Esophagus squamous epithelium (tissue), 4 donors: ENCODE results near the gene GLMP.

Experiments used
- POLR2A ChIP-seq, 4 donors: fragments of 450-650 bp; IDR thresholded peaks; one replicate each; pipeline ENCODE4 v1.6.1; 2017; ENCODE audit warnings: antibody characterized with exemption in 4 of 4, mild to moderate bottlenecking in 4 of 4, moderate library complexity in 3 of 4
- TF ChIP-seq, protein P1 (sequence below), 6 experiments: fragments of 450-650 bp in 4 of 6; fragments of 200-600 bp in 2 of 6; sonication (generic) in 2 of 6; IDR thresholded peaks; one replicate each; pipeline ENCODE4 v1.5.1; 2016 to 2019; ENCODE audit warnings: antibody characterized with exemption in 6 of 6, mild to moderate bottlenecking in 4 of 6, moderate library complexity in 4 of 6

DNA sequence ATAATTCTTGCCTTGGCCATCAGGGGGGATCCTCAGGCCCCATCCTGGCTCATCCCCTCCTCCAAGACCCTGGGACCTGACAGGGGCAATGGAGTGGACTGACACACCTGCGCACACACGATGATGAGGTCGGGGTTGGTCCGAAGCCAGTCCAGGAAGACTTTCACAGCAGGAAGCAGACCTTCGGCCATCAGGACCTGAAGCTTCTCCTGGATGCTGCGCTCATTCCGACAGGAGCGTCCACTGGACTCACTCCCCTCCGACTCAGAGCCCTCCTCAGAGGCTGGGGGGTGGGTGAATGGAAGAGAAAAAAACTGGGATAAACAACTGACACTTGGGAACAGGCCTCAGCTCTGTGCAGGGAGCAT lies 32.2 kb downstream of the GLMP start:
- TF ChIP-seq, protein P1, sequence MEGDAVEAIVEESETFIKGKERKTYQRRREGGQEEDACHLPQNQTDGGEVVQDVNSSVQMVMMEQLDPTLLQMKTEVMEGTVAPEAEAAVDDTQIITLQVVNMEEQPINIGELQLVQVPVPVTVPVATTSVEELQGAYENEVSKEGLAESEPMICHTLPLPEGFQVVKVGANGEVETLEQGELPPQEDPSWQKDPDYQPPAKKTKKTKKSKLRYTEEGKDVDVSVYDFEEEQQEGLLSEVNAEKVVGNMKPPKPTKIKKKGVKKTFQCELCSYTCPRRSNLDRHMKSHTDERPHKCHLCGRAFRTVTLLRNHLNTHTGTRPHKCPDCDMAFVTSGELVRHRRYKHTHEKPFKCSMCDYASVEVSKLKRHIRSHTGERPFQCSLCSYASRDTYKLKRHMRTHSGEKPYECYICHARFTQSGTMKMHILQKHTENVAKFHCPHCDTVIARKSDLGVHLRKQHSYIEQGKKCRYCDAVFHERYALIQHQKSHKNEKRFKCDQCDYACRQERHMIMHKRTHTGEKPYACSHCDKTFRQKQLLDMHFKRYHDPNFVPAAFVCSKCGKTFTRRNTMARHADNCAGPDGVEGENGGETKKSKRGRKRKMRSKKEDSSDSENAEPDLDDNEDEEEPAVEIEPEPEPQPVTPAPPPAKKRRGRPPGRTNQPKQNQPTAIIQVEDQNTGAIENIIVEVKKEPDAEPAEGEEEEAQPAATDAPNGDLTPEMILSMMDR (IDR thresholded peaks at IDR 0.05): no peak
- TF ChIP-seq POLR2A (IDR thresholded peaks at IDR 0.05): no peak
